GM12801 (cell line): ENCODE data around the gene C6orf120.

Source experiments
- TF ChIP-seq, protein P1 (sequence below): IDR thresholded peaks from one replicate; pipeline ENCODE4 v1.5.1; 2011; ENCODE audit warnings: control low read depth; ENCODE audit not compliant: insufficient read length; ENCODE audit errors: extremely low read depth

The C6orf120 gene

DNA sequence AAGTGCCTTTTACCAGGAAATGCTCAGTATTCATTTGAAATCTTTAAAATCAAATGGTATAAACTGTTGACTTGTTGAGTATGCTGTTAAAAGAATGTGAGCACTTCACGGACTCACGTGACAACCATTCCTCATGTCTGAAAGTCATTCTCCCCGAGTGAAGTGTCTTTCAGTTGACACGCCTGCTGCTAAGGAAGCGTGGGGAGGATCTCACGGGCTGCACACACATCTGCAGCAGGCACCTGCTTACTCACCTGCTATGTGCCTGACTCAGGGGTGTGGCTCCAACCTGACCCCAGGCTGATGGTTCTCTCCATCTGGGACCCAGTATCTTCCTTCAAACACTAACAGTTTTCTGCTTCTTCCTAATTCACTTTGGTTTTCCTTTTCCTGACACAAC is 32.8 kb upstream of the C6orf120 start:
- TF ChIP-seq, protein P1, sequence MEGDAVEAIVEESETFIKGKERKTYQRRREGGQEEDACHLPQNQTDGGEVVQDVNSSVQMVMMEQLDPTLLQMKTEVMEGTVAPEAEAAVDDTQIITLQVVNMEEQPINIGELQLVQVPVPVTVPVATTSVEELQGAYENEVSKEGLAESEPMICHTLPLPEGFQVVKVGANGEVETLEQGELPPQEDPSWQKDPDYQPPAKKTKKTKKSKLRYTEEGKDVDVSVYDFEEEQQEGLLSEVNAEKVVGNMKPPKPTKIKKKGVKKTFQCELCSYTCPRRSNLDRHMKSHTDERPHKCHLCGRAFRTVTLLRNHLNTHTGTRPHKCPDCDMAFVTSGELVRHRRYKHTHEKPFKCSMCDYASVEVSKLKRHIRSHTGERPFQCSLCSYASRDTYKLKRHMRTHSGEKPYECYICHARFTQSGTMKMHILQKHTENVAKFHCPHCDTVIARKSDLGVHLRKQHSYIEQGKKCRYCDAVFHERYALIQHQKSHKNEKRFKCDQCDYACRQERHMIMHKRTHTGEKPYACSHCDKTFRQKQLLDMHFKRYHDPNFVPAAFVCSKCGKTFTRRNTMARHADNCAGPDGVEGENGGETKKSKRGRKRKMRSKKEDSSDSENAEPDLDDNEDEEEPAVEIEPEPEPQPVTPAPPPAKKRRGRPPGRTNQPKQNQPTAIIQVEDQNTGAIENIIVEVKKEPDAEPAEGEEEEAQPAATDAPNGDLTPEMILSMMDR = no peak

DNA sequence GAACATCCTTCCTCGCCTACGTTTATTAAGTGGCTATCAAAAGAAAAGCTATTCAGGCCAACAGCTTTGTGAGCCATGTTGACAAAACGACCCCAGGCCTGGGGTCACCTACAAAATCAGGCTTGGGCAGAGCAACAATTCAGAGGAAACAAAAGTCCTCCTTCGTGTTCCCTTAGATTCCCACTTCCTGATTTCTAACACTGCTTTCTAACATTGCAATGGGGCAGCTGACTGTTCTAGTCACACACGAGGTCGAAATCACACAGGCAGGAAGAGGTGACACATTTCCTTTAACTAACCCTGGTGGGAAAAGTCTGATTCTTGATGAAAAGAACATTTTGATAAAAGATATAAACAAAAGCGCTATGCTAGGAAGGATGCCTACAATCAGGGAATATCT is 32.0 kb upstream of the C6orf120 start:
- TF ChIP-seq, protein P1 = no peak

DNA sequence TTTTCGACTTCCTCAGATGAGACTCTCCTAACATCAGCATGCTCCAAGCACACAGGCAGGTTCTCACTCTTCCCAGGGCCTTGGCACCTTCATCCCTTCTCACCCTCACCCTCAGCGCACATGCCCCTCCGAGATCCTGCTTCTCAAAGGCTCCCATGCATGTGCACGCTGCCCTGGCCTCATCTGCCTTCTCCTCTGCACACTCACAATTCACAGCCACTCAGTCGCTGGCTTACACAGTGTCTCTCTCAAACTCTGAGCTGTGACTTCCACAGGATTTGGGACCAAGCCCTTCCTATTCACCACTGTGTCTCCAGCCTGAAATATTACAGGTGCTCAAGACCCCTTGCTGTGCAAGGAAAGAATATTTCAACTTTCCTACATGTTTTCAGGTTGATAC is 30.4 kb upstream of the C6orf120 start:
- TF ChIP-seq, protein P1 = no peak

DNA sequence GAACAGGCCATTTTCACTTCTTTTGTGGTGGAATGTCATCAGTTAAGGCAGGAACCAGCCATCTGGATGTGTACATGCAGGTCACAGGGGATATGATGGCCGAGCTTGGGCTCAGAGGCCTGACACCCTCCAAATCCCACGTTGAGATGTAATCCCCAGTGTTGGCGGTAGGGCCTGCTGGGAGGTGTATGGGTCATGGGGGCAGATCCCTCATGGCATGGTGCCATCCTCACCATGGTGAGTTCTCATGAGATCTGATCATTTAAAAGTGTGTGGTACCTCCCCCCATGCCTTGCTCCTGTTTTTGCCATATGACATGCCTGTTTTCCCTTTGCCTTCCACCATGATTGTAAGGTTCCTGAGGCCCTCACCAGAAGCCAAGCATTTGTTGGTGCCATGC is 26.9 kb upstream of the C6orf120 start:
- TF ChIP-seq, protein P1 = no peak

DNA sequence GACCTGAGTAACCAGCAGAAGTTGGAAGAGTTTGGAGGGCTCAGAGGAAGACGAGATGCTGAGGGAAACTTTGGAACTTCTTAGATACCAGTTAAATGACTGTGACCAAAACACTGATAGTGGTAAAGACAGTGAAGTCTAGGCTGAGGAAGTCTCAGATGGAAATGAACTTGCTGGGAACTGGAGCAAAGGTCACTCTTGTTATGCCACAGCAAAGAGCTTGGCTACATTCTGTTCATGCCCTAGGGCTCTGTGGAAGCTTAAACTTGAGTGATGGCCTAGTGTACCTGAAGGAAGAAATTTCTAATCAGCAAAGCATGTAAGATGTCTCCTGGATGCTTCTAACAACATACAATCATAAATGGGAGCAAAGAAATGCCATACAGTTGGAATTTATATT is 24.8 kb upstream of the C6orf120 start:
- TF ChIP-seq, protein P1 = no peak

DNA sequence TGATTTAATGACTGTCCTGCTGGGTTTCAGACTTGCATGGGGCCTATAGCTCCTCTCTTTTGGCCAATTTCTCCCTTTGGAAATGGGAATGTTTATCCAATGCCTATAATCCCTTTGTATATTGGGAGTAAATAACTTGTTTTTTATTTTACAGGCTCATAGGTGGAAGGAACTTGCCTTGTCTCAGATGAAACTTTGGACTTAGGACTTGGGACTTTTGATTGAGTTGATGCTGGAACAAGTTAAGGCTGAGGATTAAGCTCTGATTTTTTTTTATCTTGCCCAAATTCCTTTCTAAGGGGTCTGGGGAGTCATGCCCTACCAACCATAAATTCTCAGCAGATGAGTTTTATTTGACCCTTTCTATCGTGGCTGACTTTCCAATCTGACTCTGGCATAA is 23.6 kb upstream of the C6orf120 start:
- TF ChIP-seq, protein P1 = no peak

DNA sequence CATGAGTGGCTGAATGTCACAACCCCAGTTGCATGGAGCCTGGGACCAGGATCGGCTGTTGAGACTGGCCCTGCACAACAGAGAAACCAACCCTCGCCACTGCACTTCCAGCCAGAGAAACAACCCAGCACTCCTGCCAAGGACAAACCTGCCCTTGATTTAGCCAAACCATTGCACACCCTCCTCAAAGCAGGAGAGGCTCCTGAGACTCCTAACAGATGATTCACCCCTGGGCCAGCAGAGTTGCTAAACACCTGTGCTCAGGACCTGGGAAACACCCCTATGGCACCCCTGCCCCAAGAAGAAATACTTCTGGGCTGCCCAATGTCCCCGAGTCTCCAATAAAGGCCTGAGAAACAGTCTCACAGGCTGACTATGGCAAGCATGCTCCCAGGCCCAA is 17.9 kb upstream of the C6orf120 start:
- TF ChIP-seq, protein P1 = no peak

DNA sequence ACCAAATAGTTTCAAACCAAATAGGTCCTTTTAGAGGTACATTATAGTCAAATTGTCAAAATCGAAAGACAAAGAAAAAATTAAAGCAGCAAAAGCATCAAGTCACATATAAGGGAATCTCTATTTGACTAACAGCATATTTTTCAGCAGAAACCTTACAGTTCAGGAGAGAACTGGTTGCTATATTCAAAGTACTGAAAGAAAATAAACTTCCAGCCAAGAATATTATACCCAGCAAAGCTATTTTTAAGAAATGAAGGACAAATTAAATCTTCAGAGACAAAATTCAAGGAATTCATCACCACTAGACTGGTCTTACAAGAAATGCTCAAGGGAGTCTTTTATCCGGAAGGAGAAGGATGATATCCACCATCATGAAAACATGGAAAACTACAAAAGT is 16.1 kb upstream of the C6orf120 start:
- TF ChIP-seq, protein P1 = no peak
